Psoas muscle (tissue), 8 donors: Measurements from ENCODE around the gene FSTL4. TPM values are rescaled to one million over a fixed set of nuclear protein-coding genes. Genes with fewer than 3 reads are reported as not detected.

ENCODE experiments used
- ATAC-seq, 4 donors: fragments of 200-7000 bp; cut with Tn5 transposase; one replicate each; pipeline ENCODE4 v1.9.1; 2020; ENCODE audit warnings: moderate library complexity in 3 of 4, mild to moderate bottlenecking in 2 of 4
- DNase-seq, 2 donors: peaks; one replicate each; pipeline ENCODE4 v3.0.0-alpha.2; 2020
- H3K27ac ChIP-seq: fragments of 200-600 bp; one replicate; pipeline ENCODE4 v1.8.0; 2022
- H3K27me3 ChIP-seq, 3 donors: fragments of 200-600 bp in 1 of 3; one replicate each; pipeline versions ENCODE4 v1.6.1 to v1.8.0; 2013 to 2022; ENCODE audit warnings: low read length in 2 of 3, mild to moderate bottlenecking in 2 of 3, moderate library complexity in 1 of 3; ENCODE audit not compliant: insufficient read depth in 3 of 3
- H3K36me3 ChIP-seq, 2 donors: fragments of 200-600 bp in 1 of 2; one replicate each; pipeline versions ENCODE4 v1.6.1 to v1.8.0; 2013 to 2022; ENCODE audit warnings: low read depth in 1 of 2, mild to moderate bottlenecking in 1 of 2, moderate library complexity in 1 of 2; ENCODE audit not compliant: insufficient read depth in 1 of 2
- H3K4me1 ChIP-seq: fragments of 200-600 bp; one replicate; pipeline ENCODE4 v1.8.0; 2022
- H3K4me3 ChIP-seq: fragments of 200-600 bp; one replicate; pipeline ENCODE4 v1.8.0; 2022; ENCODE audit warnings: mild to moderate bottlenecking
- H3K9me3 ChIP-seq: fragments of 200-600 bp; one replicate; pipeline ENCODE4 v1.8.0; 2022
- CTCF ChIP-seq: fragments of 200-600 bp; IDR thresholded peaks from one replicate; pipeline ENCODE4 v1.8.0; 2022; ENCODE audit warnings: antibody characterized with exemption
- WGBS, 3 donors: extraction: QIAGEN DNeasy Blood & Tissue Kit; methylation state at CpG; one replicate each; pipeline versions ENCODE4 v1.1.6 to v1.1.7; 2013; 5-methylcytosine and 5-hydroxymethylcytosine counted together
- intact Hi-C, 2 donors: fragments of 100-400 bp; cut with DNase I; formaldehyde crosslinking; loops; one replicate each; pipeline versions ENCODE4 v1.11.0 to v1.14.2; 2022
- polyA plus RNA-seq, 3 donors: library from polyadenylated mRNA; stranded (reverse); fragments of 200-250 nt; gene quantifications; one replicate each; pipeline ENCODE4 v1.2.3, GENCODE V29; 2013
- total RNA-seq, 4 donors: library from RNA; stranded (reverse); fragmentation: NEBNext Ultra II Directional in 2 of 4; extraction: Animal tissue kit (Norgen Biotek cat#: 25700) in 2 of 4; gene quantifications; one replicate each; pipeline versions ENCODE4 v1.2.1 to v1.2.4, GENCODE V29; 2021 to 2023
- donor health status: healthy with polysubstance abuse.
- donor health status: DM: no; HTN: no; CAD: no; lungs with moderate emphysema.
- donor health status: Bipolar disorder and iron deficiency.
- donor health status: healthy.
- donor health status: DM: yes; HTN: yes; CAD: no.
- donor health status: DM: no; HTN: no; CAD: no.
- donor health status: DM: no; HTN: no; CAD: no.
- donor health status: DM: yes; HTN: yes; CAD: no.

FSTL4 gene
- total and polyA plus RNA-seq, 7 donors, result 0.07 to 0.81 (median 0.24) TPM

GRCh38 chr5:133393776-133394476 is 218.4 kb downstream of the FSTL4 start:
- intact Hi-C loops, result no loop called here
- 88 to 93% (median 88%) methylated on average over 12 to 17 of the region's 17 CpGs for WGBS, 3 donors
- Histone ChIP-seq H3K36me3 (no peaks in the 10 kb centered on the region), H3K4me1 (no peaks in the 10 kb centered on the region), H3K4me3 (no peak overlapping the region), H3K27me3 (peaks cover 0 to 4% (median 0%) of the 10 kb centered on the region in 3 donors), H3K9me3 (no peaks in the 10 kb centered on the region), H3K27ac (no peak overlapping the region)
- no peak for TF ChIP-seq CTCF
- no peak for ATAC-seq
- no peak for DNase-seq

- TF ChIP-seq CTCF, result no peak
- Histone ChIP-seq H3K4me1 (no peaks in the 10 kb centered on the region), H3K36me3 (no peaks in the 10 kb centered on the region), H3K27ac (no peak overlapping the region), H3K9me3 (no peaks in the 10 kb centered on the region), H3K27me3 (peaks cover 0 to 4% (median 0%) of the 10 kb centered on the region in 3 donors), H3K4me3 (no peak overlapping the region)
- intact Hi-C loops, result no loop called here
- DNase-seq (no peak), ATAC-seq (no peak)
- WGBS, 3 donors, result 68 to 74% (median 73%) methylated on average over 4 of the region's 4 CpGs
These were observed 219.9 kb downstream of the FSTL4 start for GRCh38 chr5:133392448-133392847.

- no peaks in the 10 kb centered on the region for H3K4me1 ChIP-seq
- TF ChIP-seq CTCF, result no peak
- ATAC-seq (no peak), DNase-seq (no peak)
- intact Hi-C loops, result no loop called here
- peaks cover 0 to 4% (median 0%) of the 10 kb centered on the region in 3 donors for H3K27me3 ChIP-seq
- H3K9me3 ChIP-seq, result no peaks in the 10 kb centered on the region
- no peaks in the 10 kb centered on the region for H3K36me3 ChIP-seq
- H3K27ac ChIP-seq, result no peak overlapping the region
- 89 to 95% (median 92%) methylated on average over 9 of the region's 9 CpGs for WGBS, 3 donors
- H3K4me3 ChIP-seq, result no peak overlapping the region
These were observed 220.8 kb downstream of the FSTL4 start for GRCh38 chr5:133391354-133392136.

- WGBS, 3 donors, result 93 to 94% (median 94%) methylated on average over 10 of the region's 10 CpGs
- no peak for ATAC-seq
- TF ChIP-seq CTCF, result no peak
These were observed 221.7 kb downstream of the FSTL4 start for GRCh38 chr5:133390416-133391353.

More at GRCh38 chr5:133390416-133391353, 221.7 kb downstream of the FSTL4 start:
- peaks cover 0 to 4% (median 0%) of the 10 kb centered on the region in 3 donors for H3K27me3 ChIP-seq
- no peaks in the 10 kb centered on the region for H3K9me3 ChIP-seq
- no peak for DNase-seq
- H3K27ac ChIP-seq, result no peak overlapping the region
- intact Hi-C loops, result no loop called here
- no peaks in the 10 kb centered on the region for H3K4me1 ChIP-seq
- no peak overlapping the region for H3K4me3 ChIP-seq
- no peaks in the 10 kb centered on the region for H3K36me3 ChIP-seq
